ENCODE data around the gene GNA12. TPM values are rescaled to one million over a fixed set of nuclear protein-coding genes. Genes with fewer than 3 reads are reported as not detected.

GNA12 gene
- total RNA-seq, 4 donors from 2014 or later: 4.6 to 14.0 (median 8.9) TPM

DNA sequence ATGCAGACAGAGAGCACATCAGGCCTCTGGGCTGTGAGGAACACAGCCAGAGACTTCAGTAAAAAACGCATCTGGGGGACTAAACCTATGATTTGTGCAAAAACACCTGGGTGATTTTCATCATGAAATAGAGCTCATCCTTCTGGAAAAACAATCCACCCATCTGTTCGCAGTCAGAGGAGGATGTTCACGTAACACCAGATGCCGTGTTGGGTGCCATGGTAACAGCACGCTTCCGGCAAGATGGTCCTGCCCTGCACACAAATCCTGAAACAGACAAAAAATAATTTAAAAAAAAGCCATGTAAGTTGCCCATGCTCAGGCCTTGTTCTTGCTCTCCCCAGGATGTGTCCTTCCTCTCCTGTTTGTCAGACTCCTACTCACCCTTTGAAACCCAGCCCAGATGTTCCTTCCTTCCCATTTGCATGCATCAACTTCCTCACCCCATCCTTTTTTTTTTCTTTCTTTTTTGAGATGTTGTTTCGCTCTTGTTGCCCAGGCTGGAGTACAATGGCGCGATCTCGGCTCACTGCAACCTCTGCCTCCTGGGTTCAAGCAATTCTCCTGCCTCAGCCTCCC lies 28.3 kb upstream of the GNA12 start:
- no peak for TF ChIP-seq CTCF (IDR thresholded peaks at IDR 0.05)
- no peak for TF ChIP-seq POLR2A (IDR thresholded peaks at IDR 0.05)
- H3K4me3 ChIP-seq (ENCODE audit: low read depth, poor library complexity, severe bottlenecking): no peak overlapping the region
- DNase-seq (ENCODE audit: low spot score in 2 of 2): no peak
- WGBS, 2 donors: 82 to 92% methylated on average over 10 of the region's 10 CpGs
- intact Hi-C loops (cut with DNase I; ENCODE audit: low total_unique reads): no loop called here

DNA sequence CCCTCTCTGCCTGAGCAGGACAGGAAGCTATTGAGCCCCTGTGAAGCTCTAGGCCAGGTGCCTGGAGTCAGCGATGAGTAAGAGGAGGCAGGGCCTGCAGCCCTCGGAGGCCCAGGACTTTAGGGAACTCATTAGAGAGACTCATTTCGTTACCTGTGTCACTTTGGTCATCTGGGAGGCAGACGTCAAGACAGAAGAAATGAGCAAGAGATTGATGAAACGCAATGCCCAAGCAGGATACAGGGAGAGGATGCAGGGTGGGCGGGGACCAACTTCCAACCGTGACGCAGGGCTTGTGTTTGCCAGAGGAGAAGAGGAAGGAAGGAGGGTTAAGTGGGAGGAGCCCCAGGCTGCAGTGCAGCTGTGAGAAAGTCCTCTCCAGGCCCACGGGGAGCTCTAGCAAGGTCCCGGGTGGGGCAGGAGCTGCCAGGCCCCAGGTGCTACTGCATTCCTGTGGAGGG lies 26.4 kb upstream of the GNA12 start:
- DNase-seq (ENCODE audit: low spot score in 2 of 2): peak; percentile 56 to 95
- no peak overlapping the region for H3K4me3 ChIP-seq (ENCODE audit: low read depth, poor library complexity, severe bottlenecking)
- intact Hi-C loops (cut with DNase I; ENCODE audit: low total_unique reads): no loop called here
- no peak for TF ChIP-seq CTCF (IDR thresholded peaks at IDR 0.05)
- no peak for TF ChIP-seq POLR2A (IDR thresholded peaks at IDR 0.05)
- 11 to 19% methylated on average over 10 of the region's 10 CpGs for whole genome bisulfite sequencing, 2 donors

- intact Hi-C loops (cut with DNase I; ENCODE audit: low total_unique reads): no loop called here
- H3K4me3 ChIP-seq (ENCODE audit: low read depth, poor library complexity, severe bottlenecking): no peak overlapping the region
- TF ChIP-seq POLR2A (IDR thresholded peaks at IDR 0.05): no peak
- TF ChIP-seq CTCF (IDR thresholded peaks at IDR 0.05): no peak
- 81 to 90% methylated on average over 14 to 15 of the region's 15 CpGs for WGBS, 2 donors
- no peak for DNase-seq (ENCODE audit: low spot score in 2 of 2)
Observed at GRCh38 chr7:2869981-2870380, 25.9 kb upstream of the GNA12 start.

DNA sequence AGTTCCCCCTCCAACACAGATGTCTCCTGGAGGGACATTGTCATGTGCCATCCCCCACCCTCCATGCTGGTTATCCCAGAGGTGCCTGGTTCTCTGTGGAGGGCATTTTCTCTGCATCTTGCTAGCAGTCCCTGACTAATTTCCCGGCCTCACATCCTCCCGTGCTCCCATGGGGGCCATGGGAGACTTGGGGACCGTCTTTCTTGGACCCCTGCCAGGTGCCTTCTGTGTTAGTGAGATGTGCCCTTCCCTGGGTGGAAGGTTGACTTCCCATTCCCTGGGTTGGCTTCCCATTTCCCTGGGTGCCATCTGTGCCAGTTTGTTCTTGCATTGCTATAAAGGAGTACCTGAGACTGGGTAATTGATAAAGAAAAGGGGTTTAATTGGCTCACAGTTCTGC lies 22.5 kb upstream of the GNA12 start:
- 23 to 45% methylated on average over 3 of the region's 3 CpGs for WGBS, 2 donors
- H3K4me3 ChIP-seq (ENCODE audit: low read depth, poor library complexity, severe bottlenecking): no peak overlapping the region
- intact Hi-C loops (cut with DNase I; ENCODE audit: low total_unique reads): no loop called here
- TF ChIP-seq CTCF (IDR thresholded peaks at IDR 0.05) (no peak), POLR2A (IDR thresholded peaks at IDR 0.05) (no peak)
- DNase-seq (ENCODE audit: low spot score in 2 of 2): no peak

DNA sequence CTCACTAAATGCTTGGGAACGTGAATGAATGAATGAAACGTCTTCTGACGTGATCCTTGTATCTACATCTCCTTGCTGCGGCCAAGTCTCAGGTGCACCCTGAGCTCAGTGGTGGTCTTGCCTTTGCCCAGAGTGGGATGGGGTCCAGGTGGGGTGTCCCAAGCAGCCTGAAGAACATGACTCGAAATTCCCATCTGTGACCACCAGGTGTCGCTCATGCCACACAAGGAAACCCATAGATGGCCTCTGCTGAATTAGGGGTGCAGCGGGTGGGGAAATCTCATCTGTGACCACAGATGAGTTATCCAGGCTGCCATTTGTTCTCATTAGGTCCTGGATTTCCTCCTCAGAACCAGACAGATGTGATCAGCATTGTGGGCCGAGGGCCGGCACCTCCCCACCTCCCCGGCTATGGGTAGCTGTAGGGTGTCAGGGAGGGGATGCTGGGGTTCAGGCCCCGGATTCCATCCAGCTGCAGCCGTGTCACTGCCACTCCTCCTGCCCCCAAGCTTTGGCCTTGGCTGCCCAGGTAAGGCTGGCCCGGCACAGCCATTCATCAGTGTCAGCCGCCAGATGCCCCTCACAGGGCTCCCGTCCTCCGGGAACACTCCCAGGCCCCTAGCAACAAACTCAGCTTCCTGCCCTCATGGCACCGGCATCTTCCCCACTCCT lies 21.0 kb upstream of the GNA12 start:
- DNase-seq (ENCODE audit: low spot score in 2 of 2): peak in 1 of 2 donors; percentile 92
- TF ChIP-seq POLR2A (IDR thresholded peaks at IDR 0.05) (no peak), CTCF (IDR thresholded peaks at IDR 0.05) (peak in 1 of 3 donors; percentile 94)
- WGBS, 2 donors: 38 to 58% methylated on average over 12 to 17 of the region's 17 CpGs
- H3K4me3 ChIP-seq (ENCODE audit: low read depth, poor library complexity, severe bottlenecking): no peak overlapping the region
- intact Hi-C loops (cut with DNase I; ENCODE audit: low total_unique reads): no loop called here

Data from lower leg skin (tissue), 4 donors.